DMS114 treated with DMSO at 0.1 percent for 48 hours (cell line): ENCODE results near the gene SERINC2.
"Not testable (repeated sequence)": the region's sequence is repeated elsewhere in the genome, so short reads cannot be mapped to it uniquely, and the experiment has no call there.

ENCODE experiments used
- DNase-seq: peaks from one replicate; lab custom pipeline; 2025; ENCODE audit not compliant: unreplicated experiment; lab: John Stamatoyannopoulos, UW

The SERINC2 gene

GRCh38 chr1:31413405-31414001 is 490 bp downstream of the SERINC2 start:
- DNase-seq: no peak

GRCh38 chr1:31414980-31415370 is 2.0 kb downstream of the SERINC2 start:
- no peak for DNase-seq

- no peak for DNase-seq
Measured at GRCh38 chr1:31415658-31416057, 2.6 kb downstream of the SERINC2 start.

GRCh38 chr1:31416101-31416736 is 3.2 kb downstream of the SERINC2 start:
- DNase-seq: no peak

- no peak for DNase-seq
Measured at GRCh38 chr1:31417148-31417547, 4.1 kb downstream of the SERINC2 start.

- DNase-seq: no peak
Measured at GRCh38 chr1:31418626-31419323, 5.8 kb downstream of the SERINC2 start.

GRCh38 chr1:31420716-31421115 is 7.7 kb downstream of the SERINC2 start:
- DNase-seq: no peak

- peak; percentile 53 for DNase-seq
Measured at GRCh38 chr1:31421371-31422040, 8.5 kb downstream of the SERINC2 start.

GRCh38 chr1:31422505-31423319 is 9.7 kb downstream of the SERINC2 start:
- DNase-seq: peak; percentile 41

- no peak for DNase-seq
Measured at GRCh38 chr1:31423418-31423947, 10.5 kb downstream of the SERINC2 start.

GRCh38 chr1:31424568-31424967 is 11.6 kb downstream of the SERINC2 start:
- DNase-seq: no peak

- no peak for DNase-seq
Measured at GRCh38 chr1:31425301-31426081, 12.5 kb downstream of the SERINC2 start.

GRCh38 chr1:31426249-31426922 is 13.4 kb downstream of the SERINC2 start:
- no peak for DNase-seq

GRCh38 chr1:31427322-31427721 is 14.3 kb downstream of the SERINC2 start:
- no peak for DNase-seq

- DNase-seq: no peak
Measured at GRCh38 chr1:31428436-31429221, 15.6 kb downstream of the SERINC2 start.

GRCh38 chr1:31429583-31429982 is 16.6 kb downstream of the SERINC2 start:
- DNase-seq: no peak

GRCh38 chr1:31431351-31432257 is 18.6 kb downstream of the SERINC2 start:
- not testable (repeated sequence) for DNase-seq
